ENCODE data around the gene LIN9. TPM values are rescaled to one million over a fixed set of nuclear protein-coding genes. Genes with fewer than 3 reads are reported as not detected.

LIN9 gene
- total RNA-seq, 4 donors from 2014 or later, result 2.1 to 4.7 (median 2.8) TPM

DNA sequence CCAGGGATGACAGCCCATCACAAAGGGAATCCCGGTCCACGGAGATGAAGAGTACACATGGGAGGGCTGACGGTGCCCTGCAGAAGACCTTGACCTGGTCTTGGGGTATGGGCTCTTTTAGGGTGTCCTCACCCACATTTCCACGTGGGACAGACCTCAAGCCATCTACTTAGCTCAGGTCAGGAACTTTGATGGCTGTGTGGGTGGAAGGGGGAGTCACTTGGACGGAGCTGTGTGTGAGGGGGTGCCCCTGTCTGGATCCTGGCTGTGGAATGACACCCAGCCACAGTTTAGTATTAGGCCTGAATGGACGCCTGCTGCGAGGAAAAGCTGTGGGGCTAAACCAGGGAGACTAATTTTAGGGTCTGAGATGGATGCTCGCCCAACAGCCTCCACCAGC is 96.4 kb downstream of the LIN9 start:
- no peaks in the 10 kb centered on the region for H3K4me1 ChIP-seq
- intact Hi-C loops (cut with DNase I; ENCODE audit: low total_unique reads), result no loop called here
- H3K36me3 ChIP-seq, result no peaks in the 10 kb centered on the region
- H3K9me3 ChIP-seq, result no peaks in the 10 kb centered on the region
- TF ChIP-seq, protein P1, sequence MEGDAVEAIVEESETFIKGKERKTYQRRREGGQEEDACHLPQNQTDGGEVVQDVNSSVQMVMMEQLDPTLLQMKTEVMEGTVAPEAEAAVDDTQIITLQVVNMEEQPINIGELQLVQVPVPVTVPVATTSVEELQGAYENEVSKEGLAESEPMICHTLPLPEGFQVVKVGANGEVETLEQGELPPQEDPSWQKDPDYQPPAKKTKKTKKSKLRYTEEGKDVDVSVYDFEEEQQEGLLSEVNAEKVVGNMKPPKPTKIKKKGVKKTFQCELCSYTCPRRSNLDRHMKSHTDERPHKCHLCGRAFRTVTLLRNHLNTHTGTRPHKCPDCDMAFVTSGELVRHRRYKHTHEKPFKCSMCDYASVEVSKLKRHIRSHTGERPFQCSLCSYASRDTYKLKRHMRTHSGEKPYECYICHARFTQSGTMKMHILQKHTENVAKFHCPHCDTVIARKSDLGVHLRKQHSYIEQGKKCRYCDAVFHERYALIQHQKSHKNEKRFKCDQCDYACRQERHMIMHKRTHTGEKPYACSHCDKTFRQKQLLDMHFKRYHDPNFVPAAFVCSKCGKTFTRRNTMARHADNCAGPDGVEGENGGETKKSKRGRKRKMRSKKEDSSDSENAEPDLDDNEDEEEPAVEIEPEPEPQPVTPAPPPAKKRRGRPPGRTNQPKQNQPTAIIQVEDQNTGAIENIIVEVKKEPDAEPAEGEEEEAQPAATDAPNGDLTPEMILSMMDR (IDR thresholded peaks at IDR 0.05 in 4 of 5, conservative IDR thresholded peaks at IDR 0.05 in 1 of 5), result no peak
- no peak for TF ChIP-seq POLR2A (IDR thresholded peaks at IDR 0.05)
- DNase-seq, result no peak
- H3K27me3 ChIP-seq, result no peaks in the 10 kb centered on the region
- H3K4me3 ChIP-seq, result no peak overlapping the region
- no peak overlapping the region for H3K27ac ChIP-seq
- in situ Hi-C loops (cut with MboI; ENCODE audit: low sequenced_read_pairs in 4 of 4), result no loop called here
- ATAC-seq, result no peak

DNA sequence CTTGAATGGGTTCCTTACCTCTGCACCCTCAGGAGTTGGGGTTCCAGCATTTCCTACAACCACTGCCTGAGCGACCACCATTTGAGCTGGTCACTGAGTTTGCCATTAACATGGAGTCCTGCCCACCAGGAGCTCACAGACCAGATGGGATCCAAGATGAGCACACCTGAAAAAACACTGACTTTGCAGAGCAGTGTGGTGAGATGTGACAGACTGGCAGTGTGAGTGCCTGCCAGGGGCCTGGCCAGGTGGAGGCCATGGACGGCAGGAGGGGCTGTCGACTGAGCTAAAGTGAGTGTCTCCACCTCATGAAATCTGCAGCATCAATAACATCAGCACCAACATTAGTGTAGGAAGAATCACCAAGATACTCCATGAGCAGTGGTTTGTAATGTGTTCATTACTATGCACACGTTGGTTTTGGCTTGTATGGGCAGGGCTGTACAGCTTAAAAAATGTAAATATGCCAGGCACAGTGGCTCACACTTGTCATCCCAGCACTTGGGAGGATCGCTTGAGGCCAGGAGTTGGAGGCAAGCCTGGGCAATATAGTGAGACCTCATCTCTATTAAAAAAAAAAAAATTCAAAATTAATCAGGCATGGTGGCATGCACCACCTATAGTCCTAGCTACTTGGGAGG is 97.7 kb downstream of the LIN9 start:
- ATAC-seq (no peak), DNase-seq (no peak)
- H3K4me1 ChIP-seq, result no peaks in the 10 kb centered on the region

DNA sequence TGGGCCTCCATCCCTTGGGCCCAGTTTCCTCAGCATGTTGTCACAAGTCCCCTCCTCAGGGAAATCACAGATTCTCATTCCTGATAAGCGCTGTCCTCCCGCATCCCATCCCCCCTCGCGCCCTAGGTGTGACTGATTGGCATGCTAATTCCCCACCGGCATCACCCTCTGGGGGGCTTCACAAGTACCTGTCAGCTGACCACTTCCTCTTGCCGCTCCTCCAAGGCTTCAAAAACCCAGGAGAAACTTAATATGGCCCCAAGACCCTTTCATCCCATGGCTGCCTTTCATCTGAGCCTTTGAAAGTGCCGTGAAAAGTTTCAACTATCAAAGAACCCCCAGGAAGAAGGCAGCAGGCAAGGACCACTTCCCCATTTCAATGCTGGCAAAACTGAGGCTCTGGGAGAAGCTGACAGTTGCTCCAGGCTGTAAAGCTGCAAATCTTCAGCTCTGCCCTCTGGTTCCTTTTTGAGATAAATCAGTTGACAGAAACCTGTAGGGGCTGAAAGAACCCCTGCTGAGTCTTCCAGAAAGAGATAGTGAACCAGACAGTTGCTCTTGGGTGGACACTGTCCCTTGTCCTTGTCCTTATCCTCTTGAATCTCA is 98.3 kb downstream of the LIN9 start:
- H3K36me3 ChIP-seq, result no peaks in the 10 kb centered on the region
- H3K27ac ChIP-seq, result no peak overlapping the region
- H3K9me3 ChIP-seq, result no peaks in the 10 kb centered on the region
- ATAC-seq, result no peak
- in situ Hi-C loops (cut with MboI; ENCODE audit: low sequenced_read_pairs in 4 of 4) (no loop called here), intact Hi-C loops (cut with DNase I; ENCODE audit: low total_unique reads) (no loop called here)
- TF ChIP-seq, protein P1 (IDR thresholded peaks at IDR 0.05 in 4 of 5, conservative IDR thresholded peaks at IDR 0.05 in 1 of 5), result no peak
- no peak for TF ChIP-seq POLR2A (IDR thresholded peaks at IDR 0.05)
- H3K4me3 ChIP-seq, result no peak overlapping the region
- H3K4me1 ChIP-seq, result no peaks in the 10 kb centered on the region
- DNase-seq, result no peak
- H3K27me3 ChIP-seq, result no peaks in the 10 kb centered on the region

More for the DNA sequence above, 97.7 kb downstream of the LIN9 start:
- no peak for TF ChIP-seq POLR2A (IDR thresholded peaks at IDR 0.05)
- TF ChIP-seq, protein P1 (IDR thresholded peaks at IDR 0.05 in 4 of 5, conservative IDR thresholded peaks at IDR 0.05 in 1 of 5), result no peak
- Histone ChIP-seq H3K27me3 (no peaks in the 10 kb centered on the region), H3K9me3 (no peaks in the 10 kb centered on the region), H3K4me3 (no peak overlapping the region), H3K36me3 (no peaks in the 10 kb centered on the region), H3K27ac (no peak overlapping the region)
- intact Hi-C loops (cut with DNase I; ENCODE audit: low total_unique reads), result no loop called here
- in situ Hi-C loops (cut with MboI; ENCODE audit: low sequenced_read_pairs in 4 of 4), result no loop called here

DNA sequence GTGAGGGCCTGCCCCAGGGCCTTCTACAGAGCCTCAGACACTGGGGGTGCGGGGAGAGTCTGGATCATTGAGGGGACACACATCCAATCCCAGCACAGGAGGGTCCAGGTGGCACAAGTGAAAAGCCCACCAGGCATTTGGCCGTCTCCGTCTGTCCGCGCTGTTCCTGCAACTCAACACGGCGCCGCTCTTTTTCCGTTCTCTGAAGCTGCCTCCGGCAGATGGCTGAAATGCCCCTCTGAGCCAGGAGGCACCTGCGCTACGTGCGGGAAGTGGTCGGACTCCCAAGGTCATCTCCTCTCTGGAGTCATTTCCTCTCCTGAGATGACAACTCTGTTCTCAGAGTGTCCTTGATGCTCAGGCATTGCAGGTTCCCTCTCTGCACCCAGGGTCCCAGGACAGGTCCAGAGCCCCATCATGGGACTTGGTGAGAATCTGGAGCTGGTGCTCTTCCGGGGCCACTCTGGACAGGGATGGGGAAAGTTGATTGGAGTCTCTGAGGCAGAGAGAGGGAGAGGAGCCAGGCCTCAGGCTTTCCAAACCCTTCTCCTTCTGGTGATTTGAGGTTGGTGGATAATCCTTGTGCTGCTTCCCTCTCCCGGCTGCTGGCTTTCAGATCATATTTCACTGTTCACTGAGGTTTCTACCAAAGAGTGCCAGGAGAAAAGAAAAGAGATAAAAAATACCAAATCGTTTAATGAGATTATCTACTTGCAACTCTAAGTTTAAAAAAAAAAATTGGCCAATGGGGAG is 99.5 kb downstream of the LIN9 start:
- TF ChIP-seq, protein P1 (IDR thresholded peaks at IDR 0.05 in 4 of 5, conservative IDR thresholded peaks at IDR 0.05 in 1 of 5), result no peak
- no peak for TF ChIP-seq POLR2A (IDR thresholded peaks at IDR 0.05)
- intact Hi-C loops (cut with DNase I; ENCODE audit: low total_unique reads), result no loop called here
- in situ Hi-C loops (cut with MboI; ENCODE audit: low sequenced_read_pairs in 4 of 4), result no loop called here
- Histone ChIP-seq H3K4me1 (no peaks in the 10 kb centered on the region), H3K27me3 (no peaks in the 10 kb centered on the region), H3K9me3 (no peaks in the 10 kb centered on the region), H3K4me3 (no peak overlapping the region), H3K36me3 (no peaks in the 10 kb centered on the region), H3K27ac (no peak overlapping the region)
- DNase-seq (no peak), ATAC-seq (no peak)
